Pancreas (tissue), 10 donors: ENCODE data around the gene TIE1. TPM values are rescaled to one million over a fixed set of nuclear protein-coding genes. Genes with fewer than 3 reads are reported as not detected.

ENCODE experiments used
- ATAC-seq, 4 donors: fragments of 200-7000 bp; cut with Tn5 transposase; one replicate each; pipeline versions ENCODE4 v1.8.0 to v1.9.1; 2020; ENCODE audit warnings: mild to moderate bottlenecking in 4 of 4, moderate library complexity in 4 of 4
- DNase-seq, 6 donors: peaks; one replicate each; pipeline ENCODE4 v3.0.0-alpha.2; 2020
- FAIRE-seq: peaks from 2 replicates; lab custom pipeline; 2012; peaks lifted over from hg19 to GRCh38; lab: Jason Lieb, UNC
- H3K27ac ChIP-seq, 4 donors: fragments of 200-600 bp; sonication (generic); 1 replicate in 3 of 4; 2 replicates in 1 of 4; pipeline versions ENCODE4 v1.5.0 to v1.8.0; 2020
- H3K27me3 ChIP-seq, 4 donors: fragments of 200-600 bp; one replicate each; pipeline ENCODE4 v1.8.0; 2021
- H3K36me3 ChIP-seq, 3 donors: fragments of 200-600 bp; sonication (generic) in 1 of 3; one replicate each; pipeline versions ENCODE4 v1.5.0 to v1.8.0; 2020 to 2021
- H3K4me1 ChIP-seq, 3 donors: fragments of 200-600 bp; one replicate each; pipeline ENCODE4 v1.8.0; 2021
- H3K4me3 ChIP-seq, 4 donors: fragments of 200-600 bp; sonication (generic) in 2 of 4; one replicate each; pipeline versions ENCODE4 v1.5.0 to v1.8.0; 2020 to 2021
- H3K9me3 ChIP-seq, 4 donors: fragments of 200-600 bp; one replicate each; pipeline ENCODE4 v1.8.0; 2021
- CTCF ChIP-seq, 4 donors: fragments of 200-600 bp; sonication (generic) in 3 of 4; IDR thresholded peaks; one replicate each; pipeline versions ENCODE4 v1.5.0 to v1.8.0; 2021; ENCODE audit warnings: antibody characterized with exemption in 4 of 4
- WGBS, 2 donors: extraction: QIAGEN DNeasy Blood & Tissue Kit; methylation state at CpG; one replicate each; pipeline ENCODE4 v1.1.7; 2013; 5-methylcytosine and 5-hydroxymethylcytosine counted together
- intact Hi-C, 3 donors: fragments of 100-400 bp; cut with DNase I; formaldehyde crosslinking; loops; one replicate each; pipeline versions ENCODE4 v1.11.1 to v1.14.2; 2022
- polyA plus RNA-seq, 2 donors: library from polyadenylated mRNA; stranded (reverse); fragments of 200-250 nt; gene quantifications; one replicate each; pipeline ENCODE4 v1.2.3, GENCODE V29; 2013
- total RNA-seq, 6 donors: library from RNA; stranded (reverse); fragmentation: NEBNext Ultra II Directional in 4 of 6; extraction: Animal tissue kit (Norgen Biotek cat#: 25700) in 4 of 6; gene quantifications; one replicate each; pipeline versions ENCODE4 v1.2.1 to v1.2.4, GENCODE V29; 2021 to 2023
- donor health status: healthy with polysubstance abuse.
- donor health status: DM: no; HTN: no; CAD: no; lungs with moderate emphysema.
- donor health status: DM: no; HTN: no; CAD: no.
- donor health status: control.
- donor health status: control.
- donor health status: Bipolar disorder and iron deficiency.
- donor health status: DM: yes; HTN: yes; CAD: no.
- donor health status: DM: no; HTN: no; CAD: no.
- donor health status: DM: no; HTN: no; CAD: no.
- donor health status: DM: yes; HTN: yes; CAD: no.

TIE1 gene
- total and polyA plus RNA-seq, 8 donors = 2.1 to 8.3 (median 4.4) TPM

GRCh38 chr1:43299101-43299500 lies 1.7 kb upstream of the TIE1 start:
- ATAC-seq = no peak
- no peak for DNase-seq
- Histone ChIP-seq H3K36me3 (no peaks in the 10 kb centered on the region), H3K9me3 (no peaks in the 10 kb centered on the region), H3K4me1 (peaks cover 12 to 14% (median 14%) of the 10 kb centered on the region in 3 donors), H3K4me3 (no peak overlapping the region), H3K27ac (no peak overlapping the region), H3K27me3 (no peaks in the 10 kb centered on the region)
- no peak for FAIRE-seq
- TF ChIP-seq CTCF (IDR thresholded peaks at IDR 0.05) = no peak
- intact Hi-C loops = no loop called here

GRCh38 chr1:43302201-43302600 lies 1.4 kb downstream of the TIE1 start:
- H3K4me1 ChIP-seq = peaks cover 0 to 4% (median 0%) of the 10 kb centered on the region in 3 donors
- TF ChIP-seq CTCF (IDR thresholded peaks at IDR 0.05) = no peak
- WGBS, 2 donors = 83 to 84% methylated on average over 1 of the region's 1 CpG
- no peak overlapping the region for H3K27ac ChIP-seq
- intact Hi-C loops = no loop called here
- H3K9me3 ChIP-seq = no peaks in the 10 kb centered on the region
- DNase-seq = no peak
- no peak for FAIRE-seq
- no peaks in the 10 kb centered on the region for H3K27me3 ChIP-seq
- ATAC-seq = no peak
- no peaks in the 10 kb centered on the region for H3K36me3 ChIP-seq
- H3K4me3 ChIP-seq = no peak overlapping the region

GRCh38 chr1:43302721-43303470 lies 2.1 kb downstream of the TIE1 start:
- DNase-seq = peak in 2 of 6 donors; percentile 1 to 2
- intact Hi-C loops = no loop called here
- no peak overlapping the region for H3K4me3 ChIP-seq
- WGBS, 2 donors = 69% methylated on average over 7 of the region's 7 CpGs
- peak in 3 of 4 donors; percentile 16 to 59 (median 57) for ATAC-seq
- no peaks in the 10 kb centered on the region for H3K27me3 ChIP-seq
- no peak overlapping the region for H3K27ac ChIP-seq
- FAIRE-seq = no peak
- H3K9me3 ChIP-seq = no peaks in the 10 kb centered on the region
- peaks cover 0 to 4% (median 0%) of the 10 kb centered on the region in 3 donors for H3K4me1 ChIP-seq
- H3K36me3 ChIP-seq = no peaks in the 10 kb centered on the region
- TF ChIP-seq CTCF (IDR thresholded peaks at IDR 0.05) = no peak

GRCh38 chr1:43303471-43304313 lies 2.9 kb downstream of the TIE1 start:
- no peaks in the 10 kb centered on the region for H3K9me3 ChIP-seq
- ATAC-seq = peak in 2 of 4 donors; percentile 19 to 36
- intact Hi-C loops = no loop called here
- no peak for FAIRE-seq
- no peak for TF ChIP-seq CTCF (IDR thresholded peaks at IDR 0.05)
- peak in 2 of 6 donors; percentile 6 to 29 for DNase-seq
- H3K4me1 ChIP-seq = peaks cover 0 to 4% (median 0%) of the 10 kb centered on the region in 3 donors
- no peaks in the 10 kb centered on the region for H3K27me3 ChIP-seq
- no peak overlapping the region for H3K27ac ChIP-seq
- H3K4me3 ChIP-seq = no peak overlapping the region
- 65% methylated on average over 8 of the region's 8 CpGs for WGBS, 2 donors
- no peaks in the 10 kb centered on the region for H3K36me3 ChIP-seq
